Limb (tissue), 2 donors: ENCODE results near the gene AOX1.
"Not testable (repeated sequence)": the region's sequence is repeated elsewhere in the genome, so short reads cannot be mapped to it uniquely, and the experiment has no call there.

Source experiments
- DNase-seq, 2 donors: peaks; one replicate each; pipeline ENCODE4 v3.0.0-alpha.2; 2016; ENCODE audit errors: extremely low spot score in 2 of 2

The AOX1 gene

GRCh38 chr2:200602584-200602983 lies 16.8 kb downstream of the AOX1 start:
- no peak for DNase-seq

GRCh38 chr2:200603972-200604371 lies 18.2 kb downstream of the AOX1 start:
- DNase-seq, result no peak

DNA sequence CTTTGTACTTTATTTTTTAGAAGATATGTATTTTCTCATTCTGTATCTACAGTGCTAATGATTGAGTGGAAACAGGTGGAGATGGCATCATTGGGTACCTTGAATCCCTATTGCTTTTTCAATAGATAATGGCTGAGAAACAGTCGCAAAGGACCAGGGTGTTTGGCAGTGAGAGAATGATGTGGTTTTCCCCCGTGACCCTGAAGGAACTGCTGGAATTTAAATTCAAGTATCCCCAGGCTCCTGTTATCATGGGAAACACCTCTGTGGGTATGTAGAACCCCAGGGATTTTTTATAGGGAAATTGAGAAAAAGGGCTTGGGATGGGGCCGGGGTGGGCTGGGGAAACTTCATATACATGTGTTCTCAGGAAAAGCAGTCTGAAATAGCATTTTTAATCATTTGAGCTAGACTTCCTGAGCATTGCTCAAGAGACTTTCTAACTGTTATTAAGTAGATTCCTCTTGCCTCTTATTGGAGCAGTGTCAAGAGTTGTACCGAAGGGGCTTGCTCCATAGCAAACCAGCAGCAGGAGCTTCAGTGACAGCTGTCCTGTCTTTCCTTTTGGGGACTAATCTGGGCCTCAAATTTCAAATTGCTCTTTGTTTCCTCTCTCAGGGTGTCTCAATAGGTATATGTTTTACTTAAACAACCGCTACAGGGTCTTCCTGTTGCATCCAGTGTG lies 18.9 kb downstream of the AOX1 start:
- no peak for DNase-seq

DNA sequence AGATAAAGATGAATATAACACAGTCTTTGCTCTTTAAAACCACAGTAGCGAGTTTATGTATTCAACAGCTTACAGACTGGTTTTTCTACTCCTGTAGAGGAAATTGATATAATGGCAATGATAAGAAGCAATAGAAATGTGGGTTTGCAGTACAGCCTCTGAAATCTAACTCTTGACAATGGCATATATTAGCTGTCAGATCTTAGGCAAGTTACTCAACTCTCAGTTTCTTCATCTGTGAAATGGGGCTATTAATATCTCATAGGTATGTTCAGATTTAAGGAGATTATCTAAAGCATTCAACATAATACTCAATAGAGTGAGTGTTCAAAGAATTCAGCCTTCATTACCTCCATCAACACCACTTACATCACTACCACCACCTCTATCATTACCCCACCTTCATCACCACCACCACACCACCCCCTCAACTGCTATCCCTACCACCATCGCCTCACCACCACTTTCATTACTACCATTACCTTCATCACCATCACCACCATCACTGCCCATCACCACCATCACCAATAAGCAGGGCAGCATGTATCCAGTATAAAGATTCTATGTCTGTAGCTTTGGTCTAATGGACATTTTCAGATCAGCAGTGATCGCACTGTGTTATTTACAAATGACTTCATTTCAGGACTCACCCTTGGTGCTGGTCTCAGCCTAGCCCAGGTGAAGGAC lies 22.7 kb downstream of the AOX1 start:
- no peak for DNase-seq

GRCh38 chr2:200609028-200609614 lies 23.3 kb downstream of the AOX1 start:
- no peak for DNase-seq

- not testable (repeated sequence) for DNase-seq
Observed at GRCh38 chr2:200610217-200610616, 24.4 kb downstream of the AOX1 start.

GRCh38 chr2:200613692-200614091 lies 27.9 kb downstream of the AOX1 start:
- DNase-seq, result no peak

DNA sequence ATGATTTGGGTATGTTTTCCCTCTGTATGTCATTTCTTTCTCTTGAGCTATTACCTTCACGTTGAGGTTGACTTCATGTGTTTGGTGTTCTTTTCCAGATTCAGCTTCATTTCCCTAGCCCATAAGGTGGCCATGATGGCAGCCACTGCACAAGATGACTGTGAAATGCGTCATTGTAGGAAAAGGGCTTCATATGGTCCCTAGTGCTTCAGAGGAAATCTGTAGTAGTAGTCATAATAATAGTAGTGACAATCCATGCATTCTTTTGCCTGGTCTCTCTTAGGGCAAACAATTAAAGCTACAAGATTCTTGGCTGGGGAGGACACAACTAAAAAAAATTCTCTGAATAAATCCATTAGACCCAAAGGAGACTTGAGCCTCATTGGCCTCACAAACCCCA lies 28.4 kb downstream of the AOX1 start:
- no peak for DNase-seq

- DNase-seq, result no peak
Observed at GRCh38 chr2:200615247-200615646, 29.4 kb downstream of the AOX1 start.

- no peak for DNase-seq
Observed at GRCh38 chr2:200616193-200616592, 30.4 kb downstream of the AOX1 start.

DNA sequence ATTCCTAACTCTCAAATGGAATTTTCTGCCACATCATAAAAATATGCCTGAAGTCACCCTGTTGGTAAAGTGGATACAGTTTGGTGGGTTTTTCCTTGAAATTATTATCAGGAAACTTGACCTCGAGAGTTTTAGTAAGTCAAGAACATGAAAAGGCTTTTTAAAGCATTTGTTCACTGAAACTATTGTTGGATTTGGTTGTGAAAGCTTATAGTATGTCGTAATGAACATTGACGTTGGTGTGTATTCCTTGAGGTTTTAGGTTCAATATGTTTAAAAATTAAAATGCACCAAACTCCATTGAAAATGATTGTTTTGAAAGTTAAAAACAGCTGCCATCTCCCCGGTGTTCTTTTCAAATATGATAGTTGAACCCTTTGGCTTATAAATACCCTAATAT lies 30.8 kb downstream of the AOX1 start:
- no peak for DNase-seq

DNA sequence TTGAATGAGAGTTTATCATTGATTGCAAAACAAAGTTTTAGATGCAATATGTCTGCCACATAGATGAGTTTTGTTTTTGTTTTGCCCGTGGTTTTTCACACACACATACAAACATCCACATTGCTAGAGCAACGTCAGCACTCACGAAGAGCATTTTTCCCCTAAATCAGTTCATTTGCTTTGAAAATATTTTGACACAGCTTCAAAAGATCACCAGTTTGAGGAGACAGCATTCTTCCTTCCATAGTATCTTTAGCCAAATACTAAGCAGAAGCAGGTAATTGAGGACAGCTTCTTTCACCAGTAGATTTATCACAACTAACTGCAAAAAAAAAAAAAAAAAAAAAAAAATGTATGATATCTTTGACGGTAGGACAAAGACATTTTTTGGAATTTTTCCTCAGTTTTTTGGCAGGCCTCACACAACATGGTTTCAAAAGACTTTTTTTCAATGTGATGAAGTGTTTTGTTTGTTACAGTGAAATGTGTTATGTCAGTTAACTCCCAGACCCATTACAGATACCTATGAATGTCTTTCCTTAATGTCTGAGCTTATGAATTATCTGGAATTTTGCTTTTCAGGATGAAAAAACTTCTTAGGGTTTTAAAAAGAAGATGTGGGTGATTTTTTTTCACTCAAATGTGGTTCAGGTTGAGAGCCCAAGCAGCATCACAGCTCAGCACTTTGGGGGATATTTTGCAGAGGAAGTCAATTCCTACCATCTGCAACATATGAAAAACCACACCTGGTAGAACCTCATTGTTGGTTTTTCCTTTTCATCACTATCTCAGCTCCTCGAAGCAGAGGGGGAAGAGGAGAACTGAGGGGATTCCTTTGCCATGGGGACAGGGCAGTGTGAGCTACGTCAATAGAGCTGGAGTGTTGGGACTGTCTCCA lies 31.6 kb downstream of the AOX1 start:
- DNase-seq, result no peak

GRCh38 chr2:200618054-200618419 lies 32.2 kb downstream of the AOX1 start:
- DNase-seq, result no peak

- DNase-seq, result peak in 1 of 2 donors; percentile 64
Observed at GRCh38 chr2:200618590-200619021, 32.8 kb downstream of the AOX1 start.

GRCh38 chr2:200619279-200619678 lies 33.5 kb downstream of the AOX1 start:
- DNase-seq, result no peak

DNA sequence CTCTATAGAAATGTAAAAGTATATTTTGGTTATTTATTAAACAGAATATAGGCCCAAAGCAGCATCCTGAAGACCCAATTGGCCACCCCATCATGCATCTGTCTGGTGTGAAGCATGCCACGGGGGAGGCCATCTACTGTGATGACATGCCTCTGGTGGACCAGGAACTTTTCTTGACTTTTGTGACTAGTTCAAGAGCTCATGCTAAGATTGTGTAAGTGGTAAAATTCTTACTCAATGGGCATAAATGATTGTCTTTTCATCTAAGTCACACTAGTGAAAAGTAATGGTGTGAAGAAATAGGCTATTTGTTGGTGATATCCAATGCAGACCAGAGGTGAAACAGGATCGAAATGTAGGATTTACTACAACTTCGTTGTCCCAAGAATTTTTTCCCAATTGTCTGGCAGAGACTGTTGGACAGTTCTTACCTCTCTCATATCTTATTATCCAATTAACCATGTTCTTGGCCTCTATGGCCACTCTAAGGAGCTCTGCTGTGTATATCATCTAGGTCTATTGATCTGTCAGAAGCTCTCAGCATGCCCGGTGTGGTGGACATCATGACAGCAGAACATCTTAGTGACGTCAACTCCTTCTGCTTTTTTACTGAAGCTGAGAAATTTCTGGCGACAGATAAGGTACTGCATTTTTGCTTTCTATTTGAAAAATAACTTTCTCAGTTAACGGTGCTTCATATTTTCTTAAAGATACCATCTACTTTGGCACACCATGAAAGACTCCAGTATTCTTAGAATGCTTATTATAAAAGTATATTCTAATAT lies 35.0 kb downstream of the AOX1 start:
- no peak for DNase-seq

GRCh38 chr2:200622106-200622505 lies 36.3 kb downstream of the AOX1 start:
- no peak for DNase-seq

GRCh38 chr2:200624026-200624425 lies 38.2 kb downstream of the AOX1 start:
- no peak for DNase-seq

GRCh38 chr2:200624658-200625057 lies 38.8 kb downstream of the AOX1 start:
- no peak for DNase-seq

DNA sequence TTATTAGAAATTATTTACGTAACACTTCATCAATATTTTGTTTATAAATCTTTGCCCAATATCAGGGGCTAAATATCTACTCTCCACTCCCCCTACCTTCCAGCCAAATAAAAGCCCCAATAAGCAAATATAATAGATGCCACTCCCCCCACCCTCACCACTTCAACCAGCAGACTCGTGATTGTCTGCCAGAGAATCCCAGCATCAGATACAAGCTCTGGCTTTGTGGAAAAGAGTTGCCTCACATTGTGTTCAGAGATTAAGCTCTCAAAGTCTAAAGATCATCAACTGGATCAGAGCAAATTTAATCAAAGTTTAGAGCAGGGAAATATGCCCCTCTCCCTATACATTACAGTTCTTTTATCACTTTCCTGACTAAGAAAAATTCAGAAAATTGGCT lies 39.5 kb downstream of the AOX1 start:
- DNase-seq, result no peak

DNA sequence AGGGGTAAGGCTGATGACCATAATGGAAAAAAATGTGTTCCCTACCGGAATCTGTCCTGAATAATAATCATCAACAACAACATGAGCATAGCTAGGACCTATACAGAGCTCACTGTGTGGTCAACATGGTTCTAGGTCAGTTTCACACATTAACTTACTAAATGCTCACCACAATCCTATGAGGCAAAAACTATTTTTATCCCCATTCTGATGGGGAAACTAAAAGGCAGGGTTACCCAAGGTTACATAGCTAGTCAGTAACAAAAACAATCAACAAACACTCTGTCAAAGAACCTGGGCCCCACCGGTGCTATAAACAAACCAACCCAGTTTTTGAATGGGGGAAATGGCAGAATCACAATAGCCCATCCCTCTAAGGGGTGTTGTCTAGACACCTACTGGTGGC lies 40.1 kb downstream of the AOX1 start:
- no peak for DNase-seq
